Thyroid gland (tissue), 4 donors: Measurements from ENCODE around the gene NCAPG.

Experiments used
- POLR2A ChIP-seq, 2 donors: fragments of 450-650 bp; IDR thresholded peaks; one replicate each; pipeline ENCODE4 v1.6.1; 2017; ENCODE audit warnings: antibody characterized with exemption in 2 of 2, mild to moderate bottlenecking in 2 of 2, moderate library complexity in 1 of 2
- TF ChIP-seq, protein P1 (sequence below), 6 experiments: fragments of 200-600 bp in 3 of 6; fragments of 450-650 bp in 3 of 6; sonication (generic) in 3 of 6; IDR thresholded peaks; one replicate each; pipeline ENCODE4 v1.5.1; 2016 to 2019; ENCODE audit warnings: antibody characterized with exemption in 6 of 6, mild to moderate bottlenecking in 2 of 6, inconsistent platforms in 1 of 6, moderate library complexity in 1 of 6

DNA sequence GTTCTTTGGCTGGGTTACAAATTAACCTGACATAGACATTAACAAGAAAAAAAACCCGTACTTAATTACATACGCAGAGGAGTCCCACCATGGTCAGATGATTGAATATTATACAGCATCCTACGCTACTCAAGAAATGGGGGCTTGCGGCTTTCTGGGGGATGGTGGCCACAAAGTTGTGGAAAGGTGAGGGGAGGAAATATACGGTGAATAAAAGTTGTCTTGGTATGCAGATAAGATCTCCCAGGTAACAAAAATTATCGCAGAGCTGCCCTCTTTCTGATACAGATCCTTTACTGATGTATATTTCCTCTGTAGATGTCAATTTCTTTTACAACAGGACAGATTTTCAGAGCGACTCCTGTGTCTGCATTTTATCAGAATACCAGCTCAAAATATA is 1.1 kb upstream of the NCAPG start:
- TF ChIP-seq, protein P1, sequence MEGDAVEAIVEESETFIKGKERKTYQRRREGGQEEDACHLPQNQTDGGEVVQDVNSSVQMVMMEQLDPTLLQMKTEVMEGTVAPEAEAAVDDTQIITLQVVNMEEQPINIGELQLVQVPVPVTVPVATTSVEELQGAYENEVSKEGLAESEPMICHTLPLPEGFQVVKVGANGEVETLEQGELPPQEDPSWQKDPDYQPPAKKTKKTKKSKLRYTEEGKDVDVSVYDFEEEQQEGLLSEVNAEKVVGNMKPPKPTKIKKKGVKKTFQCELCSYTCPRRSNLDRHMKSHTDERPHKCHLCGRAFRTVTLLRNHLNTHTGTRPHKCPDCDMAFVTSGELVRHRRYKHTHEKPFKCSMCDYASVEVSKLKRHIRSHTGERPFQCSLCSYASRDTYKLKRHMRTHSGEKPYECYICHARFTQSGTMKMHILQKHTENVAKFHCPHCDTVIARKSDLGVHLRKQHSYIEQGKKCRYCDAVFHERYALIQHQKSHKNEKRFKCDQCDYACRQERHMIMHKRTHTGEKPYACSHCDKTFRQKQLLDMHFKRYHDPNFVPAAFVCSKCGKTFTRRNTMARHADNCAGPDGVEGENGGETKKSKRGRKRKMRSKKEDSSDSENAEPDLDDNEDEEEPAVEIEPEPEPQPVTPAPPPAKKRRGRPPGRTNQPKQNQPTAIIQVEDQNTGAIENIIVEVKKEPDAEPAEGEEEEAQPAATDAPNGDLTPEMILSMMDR (IDR thresholded peaks at IDR 0.05): no peak
- TF ChIP-seq POLR2A (IDR thresholded peaks at IDR 0.05): no peak
